ENCODE data around the gene FBN3.

FBN3 gene

DNA sequence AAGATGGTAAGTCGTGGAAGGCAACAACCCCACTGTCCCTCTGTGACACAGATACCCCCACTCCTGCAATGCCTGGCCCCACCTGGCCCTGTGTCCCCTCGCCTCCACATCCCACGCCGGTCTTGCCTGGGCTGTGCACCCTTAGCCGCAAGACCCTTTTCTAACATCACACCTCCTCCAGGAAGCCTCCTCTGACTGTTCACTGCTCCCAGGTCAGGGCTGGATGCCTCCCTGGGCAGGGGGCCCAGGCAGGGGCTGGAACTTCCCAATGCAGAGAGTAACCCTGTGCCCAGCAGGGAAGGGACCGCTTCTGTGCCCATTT lies 1.3 kb downstream of the FBN3 start:
- no peak for DNase-seq

- DNase-seq, result no peak
Observed at GRCh38 chr19:8147582-8147978, 1.8 kb downstream of the FBN3 start.

DNA sequence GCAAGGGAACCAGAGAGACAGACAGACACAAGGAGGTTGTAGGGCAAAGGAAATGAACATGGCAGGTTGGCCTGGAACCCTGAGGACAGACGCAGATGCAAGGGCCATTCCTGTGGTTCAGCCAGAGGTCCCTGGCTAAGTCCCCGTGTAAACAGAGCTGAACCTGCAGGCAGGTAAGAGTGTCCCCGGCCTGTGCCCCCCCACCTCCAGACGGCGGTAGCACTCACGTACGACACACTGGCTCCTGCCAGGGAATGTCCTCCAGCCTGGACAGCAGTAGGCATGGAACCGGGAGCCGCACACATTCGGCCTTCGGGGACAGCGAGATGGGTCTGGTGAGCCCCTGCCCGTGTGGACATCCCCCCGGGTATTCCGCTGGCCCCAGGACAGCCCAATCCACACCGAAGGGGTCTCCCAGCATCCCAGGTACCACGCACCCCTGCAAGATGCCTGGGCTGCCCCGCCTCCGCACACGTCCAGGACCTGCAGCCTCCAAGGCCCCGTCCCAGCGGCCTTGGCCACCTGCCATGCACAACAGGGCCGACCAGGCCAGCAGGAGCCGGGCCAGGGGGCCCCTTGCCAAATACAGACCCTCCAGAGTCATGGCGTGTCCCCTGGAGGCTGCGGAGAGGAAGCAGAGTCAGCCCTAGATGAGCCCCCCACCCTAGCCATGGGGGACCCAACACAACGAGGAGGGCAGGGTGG lies 2.4 kb downstream of the FBN3 start:
- DNase-seq, result no peak

DNA sequence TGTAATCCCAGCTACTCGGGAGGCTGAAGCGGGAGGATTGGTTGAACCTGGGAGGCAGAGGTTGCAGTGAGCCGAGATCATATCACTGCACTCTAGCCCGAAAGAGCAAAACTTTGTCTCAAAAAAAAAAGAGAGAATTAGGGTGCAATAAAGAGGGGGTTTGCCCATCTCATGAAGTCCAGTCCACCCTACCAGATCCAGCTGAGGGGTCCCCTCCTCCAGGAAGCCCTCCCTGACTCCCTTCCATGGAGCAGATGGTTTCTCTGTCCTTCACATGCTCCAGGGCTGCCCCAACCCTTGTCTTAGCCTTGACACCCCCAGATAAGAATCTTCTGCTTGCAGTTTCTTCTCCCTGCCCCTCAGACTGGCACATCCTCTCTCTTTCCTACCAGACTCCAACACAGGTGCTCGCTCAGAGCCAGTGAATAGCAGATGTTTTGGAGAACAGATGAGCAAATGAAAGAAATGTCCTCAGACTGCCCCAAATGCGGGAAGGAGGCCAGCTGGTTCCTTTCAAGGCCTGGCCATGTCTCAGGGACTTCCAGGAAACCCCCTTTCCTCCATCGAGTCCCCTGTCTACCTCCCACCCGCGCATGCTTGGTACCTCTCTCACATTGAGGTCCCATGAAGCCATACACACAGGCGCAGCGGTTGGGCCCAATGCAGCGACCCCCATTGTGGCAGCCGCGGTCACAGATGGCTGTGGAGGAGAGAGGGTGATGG lies 5.0 kb downstream of the FBN3 start:
- no peak for DNase-seq

DNA sequence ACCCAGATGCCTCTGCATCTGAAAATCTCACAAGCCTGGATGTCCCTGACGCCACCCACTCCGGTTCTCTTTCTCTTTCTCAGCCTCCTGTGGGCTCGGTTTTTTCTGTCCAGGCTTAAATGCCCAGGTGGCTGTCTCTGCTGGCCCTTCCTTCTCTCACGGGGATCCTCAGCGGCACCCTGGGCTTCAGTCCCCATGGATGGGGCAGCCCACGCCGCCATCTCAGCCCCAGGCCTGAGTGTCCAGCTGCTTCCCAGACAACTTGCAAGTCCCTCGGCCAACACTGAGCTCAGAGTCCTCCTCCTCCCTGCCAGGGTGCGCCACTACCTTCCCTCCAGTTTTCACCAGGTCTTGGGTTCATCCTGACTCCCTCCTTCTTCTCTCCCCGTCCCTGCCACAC lies 6.4 kb downstream of the FBN3 start:
- peak; percentile 37 for DNase-seq

- no peak for DNase-seq
Observed at GRCh38 chr19:8142513-8142900, 6.9 kb downstream of the FBN3 start.

- no peak for DNase-seq
Observed at GRCh38 chr19:8141726-8142512, 7.5 kb downstream of the FBN3 start.

GRCh38 chr19:8138201-8138600 lies 11.2 kb downstream of the FBN3 start:
- no peak for DNase-seq

GRCh38 chr19:8137425-8137824 lies 12.0 kb downstream of the FBN3 start:
- DNase-seq, result no peak

- no peak for DNase-seq
Observed at GRCh38 chr19:8135946-8136618, 13.3 kb downstream of the FBN3 start.

DNA sequence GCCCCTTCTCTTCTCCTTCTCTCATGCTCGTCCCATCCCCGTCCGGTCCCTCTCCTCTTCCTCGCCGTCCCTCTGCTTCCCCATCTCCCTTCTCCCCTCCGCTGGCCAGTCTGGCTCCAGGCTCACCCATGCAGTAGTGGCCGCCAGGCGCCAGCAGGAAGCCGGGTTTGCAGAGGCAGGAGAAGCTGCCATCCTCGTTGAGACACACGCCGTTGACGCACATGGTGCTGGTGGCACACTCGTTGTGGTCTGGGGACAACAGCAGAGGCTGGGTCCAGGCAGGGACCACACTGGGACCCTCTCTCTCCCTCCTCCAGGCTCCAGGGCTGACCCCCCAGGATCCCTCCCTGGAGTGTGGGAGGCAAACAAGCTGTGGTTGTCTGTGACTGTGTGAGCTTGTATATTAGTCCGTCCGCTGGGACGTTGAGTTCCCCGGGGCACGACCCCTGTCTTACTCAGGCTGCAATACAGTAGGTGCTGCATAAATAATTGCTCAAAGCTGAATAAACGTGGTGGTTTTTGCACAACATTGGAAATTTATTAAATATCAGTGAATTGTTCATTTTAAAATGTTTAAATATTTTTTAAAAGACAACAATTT lies 16.4 kb downstream of the FBN3 start:
- peak; percentile 48 for DNase-seq

- no peak for DNase-seq
Observed at GRCh38 chr19:8131517-8131916, 17.9 kb downstream of the FBN3 start.

DNA sequence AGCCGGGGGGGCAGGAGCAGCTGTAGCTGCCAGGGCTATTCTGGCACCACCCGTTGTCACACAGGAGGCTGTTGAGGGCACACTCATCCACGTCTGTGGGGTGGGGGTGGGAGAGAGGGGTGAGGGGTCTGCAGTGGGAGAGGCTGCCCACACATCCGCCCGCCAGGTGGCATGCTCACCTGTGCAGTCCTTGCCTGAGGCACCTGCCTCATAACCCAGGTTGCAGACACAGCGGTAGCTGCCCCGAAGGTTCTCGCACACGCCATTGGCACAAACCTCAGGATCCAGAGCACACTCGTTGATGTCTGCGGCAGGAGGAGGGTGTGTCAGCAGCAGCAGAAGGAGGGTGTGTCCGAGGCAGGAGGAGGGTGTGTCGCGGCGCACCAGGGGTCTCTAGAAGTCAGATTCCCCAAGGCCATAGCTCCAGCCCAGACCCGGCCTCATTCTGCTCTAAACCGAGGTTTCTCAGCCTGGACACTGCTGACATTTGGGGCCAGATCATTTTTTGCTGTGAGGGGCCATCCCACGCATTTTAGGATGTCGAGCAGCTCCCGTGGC lies 20.3 kb downstream of the FBN3 start:
- peak; percentile 55 for DNase-seq

DNA sequence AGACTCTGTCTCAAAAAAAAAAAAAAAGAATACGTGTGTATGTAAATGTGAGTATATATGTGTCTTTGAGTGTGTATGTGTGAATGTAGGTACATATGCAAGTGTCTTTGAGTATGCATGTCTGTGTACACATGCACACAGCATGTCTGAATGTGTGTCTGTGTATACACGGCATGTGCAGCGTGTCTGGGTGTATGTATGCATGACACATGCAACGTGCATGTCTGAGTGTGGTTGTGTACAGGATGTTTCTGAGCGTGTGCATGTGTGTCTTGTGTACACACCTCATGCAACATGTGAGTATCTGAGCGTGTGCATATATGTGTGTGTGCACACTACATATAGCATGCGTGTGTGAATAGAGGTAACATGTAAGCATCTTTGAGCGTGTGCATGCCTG lies 20.8 kb downstream of the FBN3 start:
- DNase-seq, result no peak

DNA sequence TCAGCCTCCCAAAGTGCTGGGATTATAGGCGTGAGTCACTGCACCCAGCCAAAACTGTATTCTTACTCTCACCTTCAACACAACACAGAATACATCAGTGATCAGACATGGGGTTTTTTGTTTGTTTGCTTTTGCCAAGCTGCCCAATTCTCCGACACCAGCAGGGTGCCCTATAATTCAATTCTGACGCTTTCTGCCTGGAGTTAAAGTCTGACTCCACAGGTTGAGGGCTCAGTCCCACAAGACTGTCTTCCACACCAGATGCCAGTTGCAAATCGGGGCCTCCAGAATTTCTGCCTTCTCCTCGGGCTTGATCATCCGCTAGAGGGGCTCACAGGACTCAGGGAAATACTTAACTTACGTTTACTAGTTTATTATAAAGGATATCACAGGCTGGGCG lies 22.1 kb downstream of the FBN3 start:
- no peak for DNase-seq

DNA sequence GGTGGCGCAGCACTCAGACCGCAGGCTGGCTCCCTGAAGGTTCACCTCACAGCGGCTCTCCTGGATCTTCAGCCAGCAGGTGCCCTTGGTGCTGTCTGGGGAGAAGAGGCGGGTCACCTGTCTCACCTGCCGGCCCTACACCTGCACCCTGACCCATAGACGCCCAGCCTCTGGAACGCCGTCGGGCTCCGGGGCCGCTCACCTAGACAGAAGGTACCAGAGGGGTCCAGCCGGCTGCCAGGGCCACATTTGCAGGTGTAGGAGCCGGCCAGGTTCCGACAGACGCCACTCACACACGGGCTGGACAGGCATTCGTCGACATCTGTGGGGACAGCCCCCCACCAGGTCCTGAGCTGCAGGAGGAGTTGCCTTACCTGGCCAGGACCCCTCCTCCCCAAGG lies 22.9 kb downstream of the FBN3 start:
- no peak for DNase-seq

GRCh38 chr19:8126008-8126407 lies 23.4 kb downstream of the FBN3 start:
- DNase-seq, result no peak

DNA sequence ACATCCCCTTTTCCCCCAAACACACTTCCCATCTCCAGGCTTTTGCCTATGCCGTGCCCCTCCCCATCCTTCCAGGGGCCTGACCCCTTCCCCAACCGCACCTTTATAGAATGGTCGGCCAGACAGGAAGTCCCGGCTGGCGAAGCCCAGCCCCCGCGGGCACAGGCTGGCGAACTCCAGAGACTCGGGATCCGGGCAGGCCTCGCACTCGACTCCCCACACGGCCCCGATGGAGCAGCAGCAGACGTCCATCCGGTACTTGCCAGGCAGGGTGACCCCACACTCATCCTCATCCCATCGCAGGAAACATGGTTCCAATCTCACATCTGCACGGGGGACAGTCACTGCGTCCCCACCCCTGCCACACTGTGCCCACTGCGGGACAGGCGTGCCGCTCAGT lies 25.7 kb downstream of the FBN3 start:
- DNase-seq, result no peak

- no peak for DNase-seq
Observed at GRCh38 chr19:8120636-8121480, 28.5 kb downstream of the FBN3 start.

GRCh38 chr19:8117991-8118390 lies 31.4 kb downstream of the FBN3 start:
- DNase-seq, result no peak

DNA sequence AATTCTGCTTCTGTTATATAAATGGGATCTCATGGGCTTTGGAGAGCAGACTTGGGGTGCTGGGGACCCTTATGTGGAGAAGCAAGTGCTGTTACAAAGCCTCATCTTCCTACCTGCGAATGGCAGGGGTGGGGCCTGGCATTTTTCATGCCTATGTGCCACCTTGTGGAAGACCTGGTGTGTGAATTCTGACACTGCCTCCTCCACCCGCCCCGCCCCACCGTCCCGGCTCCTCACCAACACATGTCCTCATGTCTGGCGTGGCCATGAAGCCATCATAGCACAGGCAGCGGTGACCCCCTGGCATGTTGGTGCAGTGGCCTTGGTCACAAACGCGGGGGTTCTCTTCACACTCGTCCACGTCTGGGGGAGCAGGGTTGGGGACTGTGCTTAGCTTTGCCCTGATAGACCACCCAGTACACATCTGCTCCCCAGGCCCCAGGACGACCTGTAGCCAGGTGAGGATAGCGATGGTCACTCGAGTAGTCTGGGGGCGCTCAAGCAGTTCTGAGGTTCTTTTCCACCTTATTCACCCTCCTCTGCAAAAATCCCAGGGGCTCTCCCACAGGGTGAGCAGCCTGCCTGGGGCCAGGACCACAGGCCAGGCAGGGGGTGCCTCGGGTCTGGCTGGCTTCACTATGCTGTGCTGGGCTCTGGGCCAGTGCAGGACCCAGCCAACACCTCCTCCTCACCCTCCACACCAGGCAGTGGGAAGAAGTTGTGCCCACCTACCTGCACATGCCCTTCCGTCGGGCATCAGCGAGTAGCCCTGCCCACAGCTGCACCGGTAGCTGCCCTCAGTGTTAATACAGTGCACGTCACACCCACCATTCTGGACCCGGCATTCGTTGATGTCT lies 32.7 kb downstream of the FBN3 start:
- DNase-seq, result peak; percentile 66

Data from RPMI8226 (cell line).